Superior temporal gyrus (tissue), 1 donor: ENCODE results near the gene RMND1.

ENCODE experiments used
- DNase-seq: peaks from one replicate; pipeline ENCODE4 v3.0.0-alpha.2; 2016; ENCODE audit errors: extremely low spot score

RMND1 gene

DNA sequence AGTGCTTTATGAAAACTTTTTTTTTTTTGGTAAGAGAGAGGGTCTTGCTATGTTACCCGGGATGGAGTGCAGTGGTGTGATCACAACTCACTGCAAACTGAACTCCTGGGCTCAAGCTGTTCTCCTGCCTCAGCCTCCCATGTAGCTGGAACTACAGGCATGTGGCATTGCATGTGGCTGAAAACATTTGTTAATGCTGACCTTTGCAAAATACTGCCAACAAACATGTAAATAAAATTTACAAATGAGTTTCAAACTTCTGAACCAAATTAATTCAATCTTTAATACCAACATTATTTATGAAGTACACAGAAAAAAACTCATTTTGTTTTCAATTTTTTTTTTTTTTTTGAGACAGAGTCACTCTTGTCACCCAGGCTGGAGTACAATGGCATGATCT lies 34.4 kb downstream of the RMND1 start:
- no peak for DNase-seq

DNA sequence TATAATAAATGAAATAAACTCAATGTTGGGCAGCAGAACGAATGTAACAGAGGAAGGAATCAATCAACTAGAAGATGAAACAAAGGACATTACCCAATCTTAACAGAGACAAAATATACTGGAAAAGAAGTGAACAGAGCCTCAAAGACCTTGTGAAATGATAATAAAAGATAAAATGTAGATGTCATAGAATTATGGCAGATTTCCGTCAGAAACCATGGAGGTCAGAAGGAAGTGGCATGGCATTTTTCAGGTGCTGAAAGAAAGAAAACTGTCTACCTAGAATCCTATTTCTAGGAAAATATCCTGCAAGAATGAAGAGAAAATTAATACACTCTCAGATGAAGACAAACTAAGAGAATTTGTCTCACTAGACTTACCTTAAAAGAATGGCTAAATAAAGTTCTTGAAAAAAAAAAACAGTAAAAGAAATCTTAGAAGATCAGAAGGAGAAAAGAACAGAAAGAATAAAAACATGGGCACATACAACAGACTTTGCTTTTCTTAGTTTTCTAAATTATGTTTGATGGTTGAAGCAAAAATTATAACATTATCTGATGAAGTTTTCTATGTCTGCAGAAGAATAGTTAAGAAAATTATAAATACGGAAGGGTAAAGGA lies 37.2 kb downstream of the RMND1 start:
- no peak for DNase-seq

DNA sequence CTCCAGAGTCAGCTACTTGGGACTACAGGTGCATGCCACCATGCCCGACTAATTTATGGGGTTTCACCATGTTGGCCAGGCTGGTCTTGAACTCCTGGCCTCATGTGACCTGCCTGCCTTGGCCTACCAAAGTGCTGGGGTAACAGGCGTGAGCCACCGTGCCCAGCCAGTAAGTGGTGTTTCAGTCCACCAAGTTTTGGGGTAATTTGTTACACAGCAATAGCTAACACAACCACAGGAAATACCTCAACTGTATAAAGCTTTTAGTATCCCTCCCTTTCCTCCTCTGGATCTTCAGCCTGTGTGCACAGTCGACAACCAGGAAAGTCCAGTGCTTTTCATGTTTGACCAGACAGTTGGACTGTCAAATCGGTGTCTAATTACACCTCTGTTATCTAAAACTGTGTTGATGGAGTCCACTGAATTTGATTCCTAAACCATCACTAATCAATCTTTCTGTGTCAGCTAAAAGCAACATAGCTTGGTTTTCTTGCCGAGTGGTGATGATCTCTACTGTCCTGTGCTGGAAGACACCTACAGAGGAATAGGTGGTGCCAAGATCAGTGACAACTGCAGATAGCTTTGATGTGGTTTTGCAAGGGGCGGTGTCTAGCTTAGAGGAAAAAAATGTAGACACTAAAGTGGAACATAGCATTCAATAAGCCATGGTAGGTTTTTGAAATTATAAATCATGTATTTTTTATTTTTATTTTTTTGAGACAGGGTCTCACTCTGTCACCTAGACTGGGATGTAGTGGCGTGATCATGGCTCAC lies 38.4 kb downstream of the RMND1 start:
- DNase-seq, result no peak

DNA sequence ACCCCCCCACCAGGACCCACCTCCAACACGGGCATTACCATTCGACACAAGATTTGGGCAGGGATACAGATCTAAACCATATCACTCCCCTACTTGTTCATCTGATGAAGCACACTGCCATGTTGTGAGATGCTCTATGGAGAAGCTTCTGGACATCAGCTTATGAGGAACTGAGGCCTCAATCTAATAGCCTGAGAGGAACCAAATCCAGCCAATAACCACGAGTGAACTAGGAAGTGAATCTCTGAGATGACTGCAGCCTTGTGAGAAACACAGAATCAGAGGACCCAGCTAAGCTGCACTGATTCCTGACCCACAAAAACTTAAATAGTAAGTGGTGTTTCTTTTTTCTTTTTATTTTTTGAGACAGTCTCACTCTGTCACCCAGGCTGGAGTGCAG lies 39.0 kb downstream of the RMND1 start:
- no peak for DNase-seq

DNA sequence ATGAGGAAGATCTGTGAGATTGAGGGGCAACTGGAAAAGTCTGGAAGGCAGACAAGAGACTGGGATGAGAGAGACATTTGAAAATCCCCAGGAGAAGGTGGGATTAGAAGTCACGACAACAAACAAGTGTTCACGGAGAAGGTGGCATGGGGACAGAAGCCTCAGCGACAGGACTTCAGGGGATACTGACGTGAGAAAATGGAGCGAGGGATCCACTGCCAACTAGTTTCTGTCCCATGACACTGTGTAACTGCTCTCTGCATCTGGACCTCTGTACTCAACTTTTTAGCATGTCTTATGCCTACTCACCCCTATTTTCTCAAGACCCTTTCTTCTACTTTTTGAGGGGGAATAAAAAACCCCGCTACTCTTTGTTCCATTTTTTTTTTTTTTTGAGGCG lies 42.2 kb downstream of the RMND1 start:
- no peak for DNase-seq

DNA sequence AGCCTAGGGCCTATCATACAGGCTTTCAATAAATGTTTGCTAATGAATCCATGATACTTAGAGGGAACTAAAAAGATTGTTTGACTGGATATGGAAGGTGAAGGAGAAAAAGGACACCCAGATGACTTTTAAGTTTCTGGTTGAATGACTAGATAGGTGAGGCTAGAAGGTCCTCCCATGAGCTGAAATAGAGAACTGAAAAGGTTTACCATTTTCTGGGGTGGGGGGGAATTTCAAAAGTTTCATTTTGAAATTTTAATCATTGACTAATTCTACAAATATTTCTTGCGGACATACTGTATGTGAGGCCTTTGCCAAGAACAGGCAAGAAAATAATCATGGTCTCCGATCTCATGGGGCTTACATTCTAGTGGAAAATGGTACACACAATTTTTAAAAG lies 42.7 kb downstream of the RMND1 start:
- DNase-seq, result no peak

DNA sequence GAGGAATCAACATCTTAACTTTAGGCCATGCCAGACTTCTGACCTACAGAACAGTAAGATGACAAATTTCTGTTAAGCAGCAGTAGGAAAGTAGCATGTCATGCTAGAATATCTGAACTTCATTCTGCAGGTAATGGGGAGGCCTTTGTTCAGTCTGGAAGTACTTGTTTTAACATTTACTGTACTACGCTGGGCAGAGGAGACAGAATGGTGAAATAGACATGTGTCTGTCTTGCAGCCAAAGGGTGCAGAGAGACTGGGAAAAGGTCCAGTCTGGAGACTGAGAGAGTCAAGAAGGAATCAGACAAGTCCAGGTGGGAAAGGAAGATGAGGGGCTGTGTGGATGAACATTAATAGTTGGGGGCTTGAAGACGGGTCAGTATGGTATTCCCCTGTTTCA lies 43.1 kb downstream of the RMND1 start:
- no peak for DNase-seq

DNA sequence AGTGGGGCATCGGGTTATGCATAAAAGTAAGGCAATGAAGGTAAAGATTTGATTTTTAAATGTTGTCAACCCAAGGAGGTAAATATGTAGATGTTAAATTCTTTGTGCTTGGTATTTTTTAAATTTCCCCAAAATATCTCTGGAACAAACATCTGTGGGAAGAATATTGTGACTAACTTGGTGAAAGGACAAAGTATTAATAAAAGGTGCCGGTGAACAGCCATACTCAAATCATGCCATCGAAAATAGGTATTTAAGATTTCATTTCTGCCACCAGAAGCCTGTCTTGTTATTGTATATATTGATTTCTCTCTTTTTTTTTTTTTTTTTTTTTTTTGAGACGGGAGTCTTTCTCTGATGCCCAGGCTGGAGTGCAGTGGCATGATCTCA lies 48.0 kb downstream of the RMND1 start:
- no peak for DNase-seq

DNA sequence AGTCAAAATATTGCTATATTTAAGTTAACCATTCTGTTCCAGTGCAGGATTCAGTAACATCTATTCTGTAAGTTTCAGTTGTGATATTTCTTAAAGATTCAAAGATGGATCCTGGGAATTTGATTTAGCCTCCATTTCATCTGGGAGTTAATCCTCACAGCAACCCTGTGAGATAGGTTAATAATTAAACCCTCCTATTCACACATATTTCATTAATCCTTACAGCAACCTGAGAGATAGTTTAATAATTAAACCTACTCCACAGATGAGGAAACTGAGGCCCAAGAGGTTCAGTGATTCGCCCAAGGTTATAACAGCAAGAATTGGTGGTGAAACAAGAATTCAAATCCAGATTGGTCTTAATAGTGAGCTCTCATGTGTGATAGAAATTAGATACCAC lies 49.7 kb downstream of the RMND1 start:
- DNase-seq, result no peak

DNA sequence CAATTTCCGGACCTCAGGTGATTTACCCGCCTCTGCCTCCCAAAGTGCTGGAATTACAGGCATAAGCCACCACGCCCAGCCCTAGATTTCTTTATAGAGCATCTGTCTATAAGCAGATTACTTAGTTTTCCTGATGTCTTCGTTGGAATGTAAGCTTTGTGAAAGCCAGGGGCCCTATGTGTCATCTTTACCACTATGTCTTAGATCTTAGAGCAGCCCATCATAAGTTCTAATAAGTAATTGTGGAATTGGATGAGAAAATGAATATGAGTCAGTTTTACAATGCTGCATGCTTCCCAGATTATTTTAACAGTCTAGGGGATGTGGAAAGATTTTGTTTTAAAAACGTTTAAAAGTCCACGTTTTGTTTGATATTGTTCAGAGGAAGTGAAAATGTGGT lies 51.5 kb downstream of the RMND1 start:
- no peak for DNase-seq

DNA sequence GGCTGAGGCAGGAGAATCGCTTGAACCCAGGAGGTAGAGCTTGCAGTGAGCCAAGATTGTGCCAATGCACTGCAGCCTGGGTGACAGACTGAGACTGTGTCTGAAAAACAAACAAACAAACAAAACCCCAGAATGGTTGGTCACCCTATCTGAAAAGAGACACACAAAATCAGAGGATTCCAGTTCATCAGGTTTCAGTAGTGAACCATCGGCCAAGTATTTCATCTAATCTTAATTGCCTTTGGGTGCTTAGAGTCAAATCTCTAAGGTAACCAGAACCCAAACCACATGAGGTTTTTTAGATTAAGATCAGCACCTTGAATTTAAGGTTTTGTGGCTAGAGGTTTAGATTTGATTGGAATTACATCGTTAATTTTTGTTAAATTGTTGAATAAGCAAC lies 52.2 kb downstream of the RMND1 start:
- DNase-seq, result no peak

DNA sequence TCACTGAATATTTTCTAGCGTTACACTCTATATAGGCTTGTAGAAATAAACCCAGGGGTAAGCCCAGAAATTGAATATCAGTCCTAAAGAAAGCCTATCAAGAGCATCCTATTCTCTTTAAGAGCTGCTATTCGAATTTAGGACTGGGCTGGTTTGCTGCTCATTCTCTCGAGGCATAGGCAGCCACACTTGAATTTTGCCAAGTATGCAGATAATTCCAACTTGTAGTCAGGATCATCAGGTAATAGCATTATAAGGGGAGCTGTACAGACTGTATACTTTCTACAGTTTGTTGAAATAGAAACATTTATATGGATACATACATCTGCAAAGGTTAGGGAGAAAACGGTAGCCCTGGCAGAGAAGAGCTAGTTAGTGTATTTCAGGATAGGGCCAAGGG lies 58.5 kb downstream of the RMND1 start:
- DNase-seq, result no peak

DNA sequence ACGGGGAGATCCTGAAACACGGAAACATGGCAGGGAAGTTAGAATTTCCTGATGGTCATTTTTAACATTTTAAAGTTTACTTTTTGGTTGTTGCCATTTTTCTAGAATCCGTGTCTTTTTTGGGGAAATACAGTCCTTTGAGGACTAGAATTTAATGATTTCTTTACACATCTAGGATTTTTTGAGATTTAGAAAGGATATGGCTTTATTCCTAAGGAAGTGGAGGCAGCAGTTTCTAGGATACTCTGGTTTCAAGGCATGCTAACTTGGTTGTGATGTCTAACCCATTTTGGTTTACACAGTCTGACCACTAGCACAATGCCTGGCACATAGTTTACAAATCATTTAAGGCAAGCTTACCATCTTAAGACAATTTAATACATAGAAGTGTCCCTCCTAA lies 59.5 kb downstream of the RMND1 start:
- no peak for DNase-seq

DNA sequence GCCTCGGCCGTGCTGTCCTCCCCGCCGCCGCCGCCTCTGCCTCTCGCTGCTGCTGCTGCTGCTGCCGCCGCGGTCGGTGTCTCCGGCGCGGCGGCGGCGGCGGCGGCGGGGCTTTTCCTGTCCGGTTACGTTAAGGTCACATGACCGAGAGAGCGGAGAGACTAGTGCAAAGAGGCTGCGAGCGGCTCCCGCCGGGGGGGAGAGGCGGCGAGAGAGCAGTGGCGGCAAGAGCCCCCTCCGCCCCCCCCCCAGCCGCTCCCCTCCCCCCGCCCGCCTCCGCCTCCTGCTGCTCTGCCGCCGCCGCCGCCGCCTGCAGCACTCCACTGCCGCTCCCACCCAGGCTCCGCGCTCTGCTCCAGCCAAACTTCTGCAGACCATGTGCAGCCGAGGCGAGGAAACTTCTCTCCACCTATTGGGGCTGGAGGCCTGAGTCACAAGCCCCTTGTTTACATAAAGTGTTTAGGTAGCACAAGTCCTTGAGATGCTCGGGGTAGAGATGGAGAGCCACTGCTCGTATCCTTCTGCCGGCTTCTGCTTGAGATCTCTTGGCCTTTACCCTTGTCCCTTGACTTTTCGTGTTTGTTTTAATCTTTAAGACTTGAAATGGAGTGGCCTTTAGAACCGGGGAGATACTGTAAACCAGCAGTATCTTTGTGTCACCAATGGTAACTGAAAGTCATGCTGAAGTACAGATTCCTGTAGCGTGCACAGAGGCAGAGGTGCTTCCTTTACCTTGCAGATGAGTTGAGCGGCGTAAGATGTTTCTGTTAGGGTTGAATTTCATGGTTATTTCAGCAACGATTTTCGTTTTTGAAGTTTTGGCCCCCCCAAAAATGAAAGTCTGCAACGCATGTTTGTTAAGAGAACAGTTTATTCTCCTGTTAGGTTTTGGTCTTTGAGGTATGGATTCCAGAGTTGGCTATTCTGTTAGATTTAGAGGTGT lies 60.2 kb downstream of the RMND1 start, which contains the start of gene ZBTB2:
Gene ZBTB2 (minus strand): TSS at position 89 of the 943 bp plus-strand sequence. CDS start 17,922 bp downstream, outside the sequence.
- peak; percentile 71 for DNase-seq

DNA sequence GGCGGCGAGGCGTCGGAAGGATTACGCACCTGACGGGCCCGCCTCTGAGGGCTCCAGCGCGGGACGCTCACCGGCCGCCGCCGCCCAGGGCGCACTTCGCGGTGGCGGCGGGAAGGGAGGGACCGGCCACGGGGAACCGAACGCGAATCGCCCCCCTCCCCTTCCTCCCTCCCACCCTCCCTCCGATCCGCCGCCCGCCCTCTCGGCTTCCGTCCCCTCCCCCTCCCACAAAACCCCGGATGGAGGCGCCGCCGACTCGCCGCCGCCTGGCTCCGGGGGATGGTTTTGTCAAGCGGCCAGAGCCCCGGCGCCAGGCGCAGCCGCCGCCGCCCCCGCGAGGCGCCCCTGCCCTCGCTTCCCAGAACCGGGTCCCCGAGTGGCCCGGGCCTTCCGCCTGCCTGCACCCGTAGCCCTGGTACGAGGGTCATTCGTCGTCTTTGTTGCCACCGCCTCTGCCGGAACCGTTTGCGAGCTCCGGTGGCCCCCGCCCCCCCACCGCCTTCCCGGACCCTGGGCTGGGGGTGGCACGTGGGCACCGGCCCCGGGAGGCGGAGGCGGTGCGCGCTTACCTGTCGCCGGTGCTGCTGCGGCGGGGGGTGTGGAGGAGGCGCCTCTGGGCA lies 61.0 kb downstream of the RMND1 start:
- DNase-seq, result no peak

DNA sequence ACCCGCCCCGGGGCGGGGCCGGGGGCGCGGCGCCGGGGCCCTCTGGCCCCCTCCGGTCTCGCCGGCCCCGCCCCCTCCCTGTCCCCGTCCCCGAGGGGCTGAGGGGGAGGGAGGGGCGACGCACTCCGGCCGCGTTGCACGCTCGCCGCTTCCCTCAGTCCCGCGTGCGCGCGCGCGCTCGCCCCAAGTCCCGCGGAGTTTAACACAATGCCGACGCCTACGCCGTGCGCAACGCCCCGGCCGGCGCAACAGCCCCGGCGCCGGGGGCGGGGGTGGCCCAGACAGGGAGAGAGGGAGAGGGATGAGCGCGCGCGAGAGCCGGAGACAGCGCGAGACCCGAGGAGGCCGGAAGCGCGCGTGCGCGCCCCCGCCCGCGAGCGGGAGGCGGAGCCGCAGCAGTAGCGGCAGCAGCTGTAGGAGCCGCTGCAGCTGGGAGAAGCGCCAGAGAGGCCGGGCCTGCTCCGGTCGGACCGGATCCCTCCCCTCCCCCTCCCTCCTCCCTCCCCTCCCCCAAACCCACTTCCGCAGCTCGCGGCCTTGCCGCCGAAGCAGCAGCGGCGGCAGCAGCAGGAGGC lies 61.6 kb downstream of the RMND1 start:
- DNase-seq, result peak; percentile 96

DNA sequence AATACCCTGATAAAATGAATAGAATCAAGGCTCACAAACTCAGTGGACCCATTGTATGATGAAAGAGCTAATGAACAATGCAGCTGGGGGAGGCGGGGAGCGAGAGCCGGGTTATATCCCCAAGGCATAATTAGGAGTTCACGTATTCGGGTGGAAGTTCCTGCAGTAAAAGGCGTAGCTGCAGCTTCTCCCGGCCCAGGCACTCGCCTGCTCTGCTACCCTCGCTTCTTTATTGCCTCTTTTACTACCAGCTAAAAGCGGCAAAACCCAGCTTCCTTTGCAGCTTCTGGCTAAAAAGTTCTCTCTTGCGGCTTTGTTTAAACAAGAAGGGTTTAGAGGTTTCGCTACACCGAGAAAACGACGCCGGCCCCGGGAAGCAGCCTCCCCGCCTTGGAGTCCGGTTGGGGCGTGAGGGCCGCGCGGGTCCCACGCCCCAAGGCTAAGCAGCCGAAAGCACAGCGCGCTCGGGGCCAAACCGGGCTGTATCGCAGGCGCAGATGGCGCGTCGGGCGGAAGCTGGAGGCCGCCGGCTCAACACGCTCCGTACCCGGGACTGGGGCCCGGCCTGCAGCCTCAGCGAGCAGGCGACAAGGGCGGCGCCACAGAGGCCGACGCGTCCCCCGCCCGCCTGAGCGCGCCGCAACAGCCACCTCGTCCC lies 62.2 kb downstream of the RMND1 start:
- DNase-seq, result peak; percentile 80

DNA sequence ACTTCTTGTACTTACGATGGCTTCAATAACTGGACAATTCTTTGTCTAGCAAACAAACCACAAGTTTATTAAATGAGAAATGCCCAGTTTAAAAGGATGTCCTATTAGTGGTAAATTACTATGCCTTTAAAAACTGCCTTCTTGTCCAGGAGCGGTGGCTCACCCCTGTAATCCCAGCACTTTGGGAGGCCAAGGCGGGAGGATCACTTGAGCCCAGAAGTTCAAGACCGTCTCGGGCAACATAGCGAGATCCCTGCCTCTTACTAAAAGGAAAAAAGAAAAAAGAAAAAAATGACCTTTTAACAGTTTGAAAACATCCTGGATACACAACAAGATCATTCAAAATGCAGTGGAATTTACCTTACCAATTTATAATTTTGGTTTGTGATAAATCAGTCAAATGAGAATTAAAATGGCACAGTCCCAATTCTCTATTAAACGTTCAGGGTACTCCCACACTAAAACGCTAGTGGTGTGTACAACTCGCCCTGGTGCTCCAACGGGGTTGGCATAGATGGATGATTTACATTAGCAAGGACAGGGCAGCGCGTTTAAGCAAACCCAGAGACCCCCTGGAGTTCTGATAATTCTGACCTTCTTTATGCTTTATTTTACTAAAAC lies 62.8 kb downstream of the RMND1 start:
- no peak for DNase-seq

DNA sequence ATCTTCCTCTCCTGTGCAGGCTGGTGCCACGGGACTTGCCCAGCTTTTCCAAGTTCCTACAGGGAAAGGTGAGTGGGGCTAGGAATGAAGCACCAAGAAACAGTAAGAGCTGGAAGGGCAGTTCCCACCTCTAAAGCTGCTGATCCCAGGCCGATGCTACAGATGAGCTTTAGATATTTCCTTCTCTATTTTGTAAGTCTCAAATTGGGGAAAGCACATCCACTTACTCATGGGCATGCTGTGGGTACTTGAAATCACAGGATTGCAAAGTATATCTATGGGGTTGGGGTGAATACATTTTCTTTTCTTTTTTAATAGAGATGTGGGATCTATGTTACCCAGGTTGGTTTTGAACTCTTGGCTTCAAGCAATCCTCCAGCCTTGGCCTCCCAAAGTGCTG lies 63.7 kb downstream of the RMND1 start:
- DNase-seq, result no peak

DNA sequence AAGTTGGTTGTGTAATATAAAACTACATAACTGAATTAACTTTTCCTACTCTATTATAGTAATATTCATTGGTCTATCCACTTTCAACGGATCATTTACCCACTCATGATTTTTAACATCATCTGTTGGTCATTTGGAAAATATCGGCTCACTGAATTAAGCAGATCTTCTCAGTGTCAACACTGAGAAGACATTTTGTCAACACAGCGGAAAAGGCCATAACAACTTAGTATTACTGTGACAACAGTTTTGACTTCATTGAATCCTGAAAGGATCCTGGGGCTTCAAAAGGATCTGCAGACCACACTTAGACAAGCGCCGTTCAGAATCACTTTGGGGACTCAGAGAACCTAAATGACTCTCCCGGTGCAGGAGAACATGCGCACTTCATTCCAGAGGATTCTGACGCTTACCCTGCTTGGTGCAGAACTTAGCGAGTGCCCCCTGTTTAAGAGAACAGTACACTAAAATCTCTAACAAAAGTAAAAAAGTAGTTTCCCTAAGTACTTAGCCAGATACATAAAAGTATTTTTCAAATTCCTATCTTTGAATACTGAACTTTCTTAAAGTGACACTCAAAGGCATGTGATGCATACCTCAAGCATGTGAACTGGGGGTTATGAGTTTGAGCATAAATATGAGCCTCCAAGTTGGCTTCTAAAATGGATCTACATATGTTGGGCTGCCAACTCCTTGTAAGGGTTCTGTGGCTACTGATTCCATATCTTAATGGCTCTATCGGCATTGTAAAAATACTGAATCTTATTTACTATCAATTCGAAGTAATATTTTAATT lies 64.6 kb downstream of the RMND1 start:
- DNase-seq, result no peak
